WTC11 (cell line): ENCODE data around the gene PLCE1. TPM values are rescaled to one million over a fixed set of nuclear protein-coding genes. Genes with fewer than 3 reads are reported as not detected.

Source experiments
- ATAC-seq: fragments of 200-7000 bp; cut with Tn5 transposase; 2 replicates; pipeline ENCODE4 v1.10.0; 2021; ENCODE audit warnings: mild to moderate bottlenecking, moderate library complexity
- CTCF ChIA-PET: fragments of 300-600 bp; sonication (Branson Sonifier 250); formaldehyde crosslinking; loops from one replicate; lab custom pipeline; 2021; ENCODE audit warnings: antibody characterized with exemption; lab: Charles Lee
- POLR2A ChIA-PET: fragments of 350-600 bp; sonication (Branson Sonifier 250); formaldehyde crosslinking; loops from one replicate; lab custom pipeline; 2021; ENCODE audit warnings: antibody characterized with exemption; lab: Charles Lee
- DNase-seq: peaks from one replicate; pipeline ENCODE4 v3.0.0; 2021; ENCODE audit warnings: low spot score
- H3K27ac Mint-ChIP-seq: 2 replicates; pipeline ENCODE4 v1.8.0; 2021; ENCODE audit warnings: mixed read lengths
- H3K27me3 Mint-ChIP-seq: 2 replicates; pipeline ENCODE4 v1.8.0; 2021; ENCODE audit warnings: low read depth, mild to moderate bottlenecking, moderate library complexity, mixed read lengths
- H3K36me3 Mint-ChIP-seq: 2 replicates; pipeline ENCODE4 v1.8.0; 2021; ENCODE audit warnings: mixed read lengths
- H3K4me1 Mint-ChIP-seq: 2 replicates; pipeline ENCODE4 v1.8.0; 2022; ENCODE audit warnings: mixed read lengths
- H3K4me3 Mint-ChIP-seq: 2 replicates; pipeline ENCODE4 v1.8.0; 2021; ENCODE audit warnings: mild to moderate bottlenecking, moderate library complexity, mixed read lengths
- H3K9me3 Mint-ChIP-seq: 2 replicates; pipeline ENCODE4 v1.8.0; 2021; ENCODE audit warnings: mixed read lengths
- ATF1 ChIP-seq: sonication (generic); formaldehyde crosslinking; IDR thresholded peaks from 2 replicates; pipeline ENCODE4 v1.8.1; 2023; ENCODE audit warnings: mild to moderate bottlenecking, moderate library complexity, missing genetic modification reagents
- ESRRA ChIP-seq: sonication (generic); formaldehyde crosslinking; IDR thresholded peaks from 2 replicates; pipeline ENCODE4 v1.8.1; 2022; ENCODE audit warnings: mild to moderate bottlenecking, missing genetic modification reagents, borderline replicate concordance
- ETV6 ChIP-seq: sonication (generic); formaldehyde crosslinking; IDR thresholded peaks from 2 replicates; pipeline ENCODE4 v1.8.1; 2022; ENCODE audit warnings: mild to moderate bottlenecking, missing genetic modification reagents
- FOXJ3 ChIP-seq: sonication (generic); formaldehyde crosslinking; IDR thresholded peaks from 2 replicates; pipeline ENCODE4 v1.9.0; 2021; ENCODE audit warnings: missing genetic modification reagents, mild to moderate bottlenecking, borderline replicate concordance
- GABPB1 ChIP-seq: sonication (generic); formaldehyde crosslinking; IDR thresholded peaks from 2 replicates; pipeline ENCODE4 v1.8.1; 2023; ENCODE audit warnings: mild to moderate bottlenecking, missing genetic modification reagents
- MXD4 ChIP-seq: fragments of 250-450 bp; sonication (Bioruptor Pico); IDR thresholded peaks from 2 replicates; pipeline ENCODE4 v1.8.0; 2021; ENCODE audit warnings: mild to moderate bottlenecking, moderate library complexity, borderline replicate concordance
- SMAD4 ChIP-seq: sonication (generic); formaldehyde crosslinking; IDR thresholded peaks from 2 replicates; pipeline ENCODE4 v1.8.0; 2022; ENCODE audit warnings: mild to moderate bottlenecking, missing genetic modification reagents
- SP1 ChIP-seq: sonication (generic); formaldehyde crosslinking; conservative IDR thresholded peaks from 2 replicates; pipeline ENCODE4 v1.8.1; 2022; ENCODE audit warnings: missing genetic modification reagents
- ZNF121 ChIP-seq: sonication (generic); formaldehyde crosslinking; IDR thresholded peaks from 2 replicates; pipeline ENCODE4 v1.8.0; 2023; ENCODE audit warnings: missing genetic modification reagents
- ZNF138 ChIP-seq: sonication (generic); formaldehyde crosslinking; conservative IDR thresholded peaks from 2 replicates; pipeline ENCODE4 v1.8.1; 2022; ENCODE audit warnings: mild to moderate bottlenecking, moderate library complexity, missing genetic modification reagents
- total RNA-seq: library from RNA; stranded (reverse); gene quantifications from 3 replicates; pipeline ENCODE4 v1.2.3, GENCODE V29; 2021
- TF ChIP-seq, protein P1 (sequence below): fragments of 250-450 bp; sonication (Bioruptor Pico); IDR thresholded peaks from 2 replicates; pipeline ENCODE4 v2.1.2; 2022; ENCODE audit warnings: mild to moderate bottlenecking, moderate library complexity
- TF ChIP-seq, protein P2 (sequence below): sonication (generic); formaldehyde crosslinking; IDR thresholded peaks from 2 replicates; pipeline ENCODE4 v1.8.1; 2023; ENCODE audit warnings: mild to moderate bottlenecking, missing genetic modification reagents
- TF ChIP-seq, protein P3 (sequence below): sonication (generic); formaldehyde crosslinking; conservative IDR thresholded peaks from 2 replicates; pipeline ENCODE4 v1.8.1; 2022; ENCODE audit warnings: mild to moderate bottlenecking, missing genetic modification reagents
- TF ChIP-seq, protein P4 (sequence below): sonication (generic); formaldehyde crosslinking; IDR thresholded peaks from 2 replicates; pipeline ENCODE4 v1.8.0; 2022; ENCODE audit warnings: mild to moderate bottlenecking, missing genetic modification reagents
- TF ChIP-seq, protein P5 (sequence below): sonication (generic); formaldehyde crosslinking; IDR thresholded peaks from 2 replicates; pipeline ENCODE4 v1.8.1; 2022; ENCODE audit warnings: missing genetic modification reagents, borderline replicate concordance
- TF ChIP-seq, protein P6 (sequence below): sonication (generic); formaldehyde crosslinking; IDR thresholded peaks from 2 replicates; pipeline ENCODE4 v1.8.0; 2022; ENCODE audit warnings: mild to moderate bottlenecking, missing genetic modification reagents
- TF ChIP-seq, protein P7 (sequence below): sonication (generic); formaldehyde crosslinking; IDR thresholded peaks from 2 replicates; pipeline ENCODE4 v1.8.0; 2023; ENCODE audit warnings: missing genetic modification reagents, mild to moderate bottlenecking, borderline replicate concordance

The PLCE1 gene
- total RNA-seq, 1 experiment from 2014 or later: 0.11 TPM

DNA sequence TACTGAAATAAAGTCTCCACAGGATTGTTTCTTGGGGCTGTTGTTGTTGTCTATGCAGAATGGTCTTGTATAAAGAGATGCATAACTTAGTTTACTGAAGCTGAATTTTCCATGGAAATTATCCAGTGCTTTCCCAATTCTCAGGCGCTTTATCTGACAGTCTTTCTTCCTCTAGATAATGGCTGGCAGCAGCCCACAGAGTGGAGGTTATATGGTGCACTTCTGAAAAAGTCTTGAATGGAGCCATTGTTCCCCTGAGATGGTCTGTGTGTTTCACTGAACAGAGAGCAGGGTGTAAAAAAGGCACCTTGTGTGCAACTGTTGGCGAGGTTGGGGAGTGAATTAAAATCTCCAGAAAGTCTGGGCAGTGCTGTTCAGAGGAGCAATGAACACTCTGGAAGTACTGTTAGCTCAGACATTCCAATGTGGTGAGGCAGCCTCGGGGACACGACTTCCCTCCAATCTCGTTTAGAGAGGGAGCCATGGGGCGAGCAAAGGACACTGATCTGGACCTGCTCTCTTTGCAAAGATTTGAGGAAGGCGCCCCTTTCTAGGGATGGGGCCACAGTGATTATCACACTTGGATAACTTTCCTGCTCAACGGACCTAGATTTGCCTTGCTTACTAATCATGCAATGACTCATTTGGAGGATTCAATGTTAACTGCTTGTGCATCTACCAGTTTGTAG, 2.0 kb upstream of the PLCE1 start:
- Mint-ChIP-seq H3K4me1 (peaks cover 16% of the 10 kb centered on the region), H3K4me3 (no peak overlapping the region), H3K27me3 (peaks cover 89% of the 10 kb centered on the region), H3K9me3 (no peaks in the 10 kb centered on the region), H3K27ac (no peak overlapping the region), H3K36me3 (no peaks in the 10 kb centered on the region)
- POLR2A ChIA-PET: no interaction called here
- DNase-seq (peak; percentile 18), ATAC-seq (peak; percentile 17; the same call in 1 of the 2 replicates)
- no peak for TF ChIP-seq MXD4 (CRISPR knock-in tag)
- no peak for TF ChIP-seq SMAD4 (CRISPR knock-in tag)
- no peak for TF ChIP-seq FOXJ3 (CRISPR knock-in tag)
- TF ChIP-seq, protein P1, sequence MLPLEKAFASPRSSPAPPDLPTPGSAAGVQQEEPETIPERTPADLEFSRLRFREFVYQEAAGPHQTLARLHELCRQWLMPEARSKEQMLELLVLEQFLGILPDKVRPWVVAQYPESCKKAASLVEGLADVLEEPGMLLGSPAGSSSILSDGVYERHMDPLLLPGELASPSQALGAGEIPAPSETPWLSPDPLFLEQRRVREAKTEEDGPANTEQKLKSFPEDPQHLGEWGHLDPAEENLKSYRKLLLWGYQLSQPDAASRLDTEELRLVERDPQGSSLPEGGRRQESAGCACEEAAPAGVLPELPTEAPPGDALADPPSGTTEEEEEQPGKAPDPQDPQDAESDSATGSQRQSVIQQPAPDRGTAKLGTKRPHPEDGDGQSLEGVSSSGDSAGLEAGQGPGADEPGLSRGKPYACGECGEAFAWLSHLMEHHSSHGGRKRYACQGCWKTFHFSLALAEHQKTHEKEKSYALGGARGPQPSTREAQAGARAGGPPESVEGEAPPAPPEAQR (CRISPR knock-in tag): no peak
- TF ChIP-seq, protein P2, sequence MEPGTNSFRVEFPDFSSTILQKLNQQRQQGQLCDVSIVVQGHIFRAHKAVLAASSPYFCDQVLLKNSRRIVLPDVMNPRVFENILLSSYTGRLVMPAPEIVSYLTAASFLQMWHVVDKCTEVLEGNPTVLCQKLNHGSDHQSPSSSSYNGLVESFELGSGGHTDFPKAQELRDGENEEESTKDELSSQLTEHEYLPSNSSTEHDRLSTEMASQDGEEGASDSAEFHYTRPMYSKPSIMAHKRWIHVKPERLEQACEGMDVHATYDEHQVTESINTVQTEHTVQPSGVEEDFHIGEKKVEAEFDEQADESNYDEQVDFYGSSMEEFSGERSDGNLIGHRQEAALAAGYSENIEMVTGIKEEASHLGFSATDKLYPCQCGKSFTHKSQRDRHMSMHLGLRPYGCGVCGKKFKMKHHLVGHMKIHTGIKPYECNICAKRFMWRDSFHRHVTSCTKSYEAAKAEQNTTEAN (CRISPR knock-in tag): no peak
- no peak for TF ChIP-seq ZNF121 (CRISPR knock-in tag)
- TF ChIP-seq ZNF138: no peak
- CTCF ChIA-PET: interaction anchor here (0.6 to 1.2 kb wide), 6 partner anchors 10 to 351 kb away, joined by 3 to 5 read pairs (median 4); partner anchors contain the start of gene SLC35G1

DNA sequence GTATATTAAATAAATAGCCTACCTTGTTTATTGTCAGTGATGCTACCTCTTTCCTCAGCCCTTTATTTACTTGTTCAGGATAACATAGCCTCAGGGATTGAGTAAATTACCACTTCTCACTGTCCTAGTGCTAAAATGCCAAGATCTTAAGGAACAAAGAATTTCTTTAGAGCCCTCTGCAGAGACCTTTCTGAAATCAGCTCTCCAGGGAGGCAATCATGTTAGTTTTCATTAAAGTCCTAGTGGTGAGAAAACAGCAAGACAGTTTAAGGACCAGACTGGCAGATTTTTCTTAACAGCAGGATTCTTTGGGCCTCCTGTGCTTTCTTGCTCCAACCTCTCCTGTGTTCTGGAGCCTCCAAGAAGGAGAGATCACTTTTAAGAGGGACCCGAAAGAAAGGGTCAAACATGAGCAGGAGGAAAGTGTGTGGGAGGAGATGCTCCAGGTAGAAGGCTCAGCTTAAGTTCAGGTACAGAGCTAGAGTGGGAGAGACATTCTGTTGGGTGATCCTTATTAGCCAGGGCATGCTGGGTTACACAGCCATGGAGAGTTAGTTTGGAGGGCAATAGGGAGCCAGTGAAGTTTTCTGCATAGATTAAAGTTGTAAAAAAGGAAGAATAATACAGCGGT, 1.2 kb upstream of the PLCE1 start:
- no peak overlapping the region for H3K27ac Mint-ChIP-seq
- TF ChIP-seq, protein P3, sequence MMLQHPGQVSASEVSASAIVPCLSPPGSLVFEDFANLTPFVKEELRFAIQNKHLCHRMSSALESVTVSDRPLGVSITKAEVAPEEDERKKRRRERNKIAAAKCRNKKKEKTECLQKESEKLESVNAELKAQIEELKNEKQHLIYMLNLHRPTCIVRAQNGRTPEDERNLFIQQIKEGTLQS: no peak
- TF ChIP-seq ETV6 (CRISPR knock-in tag) (no peak), GABPB1 (no peak), ATF1 (CRISPR knock-in tag) (no peak), ESRRA (CRISPR knock-in tag) (no peak), SP1 (no peak), ZNF121 (CRISPR knock-in tag) (no peak)
- TF ChIP-seq, protein P4, sequence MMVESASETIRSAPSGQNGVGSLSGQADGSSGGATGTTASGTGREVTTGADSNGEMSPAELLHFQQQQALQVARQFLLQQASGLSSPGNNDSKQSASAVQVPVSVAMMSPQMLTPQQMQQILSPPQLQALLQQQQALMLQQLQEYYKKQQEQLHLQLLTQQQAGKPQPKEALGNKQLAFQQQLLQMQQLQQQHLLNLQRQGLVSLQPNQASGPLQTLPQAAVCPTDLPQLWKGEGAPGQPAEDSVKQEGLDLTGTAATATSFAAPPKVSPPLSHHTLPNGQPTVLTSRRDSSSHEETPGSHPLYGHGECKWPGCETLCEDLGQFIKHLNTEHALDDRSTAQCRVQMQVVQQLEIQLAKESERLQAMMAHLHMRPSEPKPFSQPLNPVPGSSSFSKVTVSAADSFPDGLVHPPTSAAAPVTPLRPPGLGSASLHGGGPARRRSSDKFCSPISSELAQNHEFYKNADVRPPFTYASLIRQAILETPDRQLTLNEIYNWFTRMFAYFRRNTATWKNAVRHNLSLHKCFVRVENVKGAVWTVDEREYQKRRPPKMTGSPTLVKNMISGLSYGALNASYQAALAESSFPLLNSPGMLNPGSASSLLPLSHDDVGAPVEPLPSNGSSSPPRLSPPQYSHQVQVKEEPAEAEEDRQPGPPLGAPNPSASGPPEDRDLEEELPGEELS (CRISPR knock-in tag): no peak
- TF ChIP-seq, protein P5, sequence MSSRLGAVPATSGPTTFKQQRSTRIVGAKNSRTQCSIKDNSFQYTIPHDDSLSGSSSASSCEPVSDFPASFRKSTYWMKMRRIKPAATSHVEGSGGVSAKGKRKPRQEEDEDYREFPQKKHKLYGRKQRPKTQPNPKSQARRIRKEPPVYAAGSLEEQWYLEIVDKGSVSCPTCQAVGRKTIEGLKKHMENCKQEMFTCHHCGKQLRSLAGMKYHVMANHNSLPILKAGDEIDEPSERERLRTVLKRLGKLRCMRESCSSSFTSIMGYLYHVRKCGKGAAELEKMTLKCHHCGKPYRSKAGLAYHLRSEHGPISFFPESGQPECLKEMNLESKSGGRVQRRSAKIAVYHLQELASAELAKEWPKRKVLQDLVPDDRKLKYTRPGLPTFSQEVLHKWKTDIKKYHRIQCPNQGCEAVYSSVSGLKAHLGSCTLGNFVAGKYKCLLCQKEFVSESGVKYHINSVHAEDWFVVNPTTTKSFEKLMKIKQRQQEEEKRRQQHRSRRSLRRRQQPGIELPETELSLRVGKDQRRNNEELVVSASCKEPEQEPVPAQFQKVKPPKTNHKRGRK (CRISPR knock-in tag): no peak
- TF ChIP-seq, protein P2 (CRISPR knock-in tag): no peak
- TF ChIP-seq, protein P6, sequence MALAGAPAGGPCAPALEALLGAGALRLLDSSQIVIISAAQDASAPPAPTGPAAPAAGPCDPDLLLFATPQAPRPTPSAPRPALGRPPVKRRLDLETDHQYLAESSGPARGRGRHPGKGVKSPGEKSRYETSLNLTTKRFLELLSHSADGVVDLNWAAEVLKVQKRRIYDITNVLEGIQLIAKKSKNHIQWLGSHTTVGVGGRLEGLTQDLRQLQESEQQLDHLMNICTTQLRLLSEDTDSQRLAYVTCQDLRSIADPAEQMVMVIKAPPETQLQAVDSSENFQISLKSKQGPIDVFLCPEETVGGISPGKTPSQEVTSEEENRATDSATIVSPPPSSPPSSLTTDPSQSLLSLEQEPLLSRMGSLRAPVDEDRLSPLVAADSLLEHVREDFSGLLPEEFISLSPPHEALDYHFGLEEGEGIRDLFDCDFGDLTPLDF (CRISPR knock-in tag): no peak
- TF ChIP-seq, protein P7, sequence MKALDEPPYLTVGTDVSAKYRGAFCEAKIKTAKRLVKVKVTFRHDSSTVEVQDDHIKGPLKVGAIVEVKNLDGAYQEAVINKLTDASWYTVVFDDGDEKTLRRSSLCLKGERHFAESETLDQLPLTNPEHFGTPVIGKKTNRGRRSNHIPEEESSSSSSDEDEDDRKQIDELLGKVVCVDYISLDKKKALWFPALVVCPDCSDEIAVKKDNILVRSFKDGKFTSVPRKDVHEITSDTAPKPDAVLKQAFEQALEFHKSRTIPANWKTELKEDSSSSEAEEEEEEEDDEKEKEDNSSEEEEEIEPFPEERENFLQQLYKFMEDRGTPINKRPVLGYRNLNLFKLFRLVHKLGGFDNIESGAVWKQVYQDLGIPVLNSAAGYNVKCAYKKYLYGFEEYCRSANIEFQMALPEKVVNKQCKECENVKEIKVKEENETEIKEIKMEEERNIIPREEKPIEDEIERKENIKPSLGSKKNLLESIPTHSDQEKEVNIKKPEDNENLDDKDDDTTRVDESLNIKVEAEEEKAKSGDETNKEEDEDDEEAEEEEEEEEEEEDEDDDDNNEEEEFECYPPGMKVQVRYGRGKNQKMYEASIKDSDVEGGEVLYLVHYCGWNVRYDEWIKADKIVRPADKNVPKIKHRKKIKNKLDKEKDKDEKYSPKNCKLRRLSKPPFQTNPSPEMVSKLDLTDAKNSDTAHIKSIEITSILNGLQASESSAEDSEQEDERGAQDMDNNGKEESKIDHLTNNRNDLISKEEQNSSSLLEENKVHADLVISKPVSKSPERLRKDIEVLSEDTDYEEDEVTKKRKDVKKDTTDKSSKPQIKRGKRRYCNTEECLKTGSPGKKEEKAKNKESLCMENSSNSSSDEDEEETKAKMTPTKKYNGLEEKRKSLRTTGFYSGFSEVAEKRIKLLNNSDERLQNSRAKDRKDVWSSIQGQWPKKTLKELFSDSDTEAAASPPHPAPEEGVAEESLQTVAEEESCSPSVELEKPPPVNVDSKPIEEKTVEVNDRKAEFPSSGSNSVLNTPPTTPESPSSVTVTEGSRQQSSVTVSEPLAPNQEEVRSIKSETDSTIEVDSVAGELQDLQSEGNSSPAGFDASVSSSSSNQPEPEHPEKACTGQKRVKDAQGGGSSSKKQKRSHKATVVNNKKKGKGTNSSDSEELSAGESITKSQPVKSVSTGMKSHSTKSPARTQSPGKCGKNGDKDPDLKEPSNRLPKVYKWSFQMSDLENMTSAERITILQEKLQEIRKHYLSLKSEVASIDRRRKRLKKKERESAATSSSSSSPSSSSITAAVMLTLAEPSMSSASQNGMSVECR (CRISPR knock-in tag): no peak
- TF ChIP-seq, all 79 proteins: peak for 0
- ChIA-PET CTCF (interaction anchor here (0.7 to 1.2 kb wide), 5 partner anchors 9 to 99 kb away, joined by 3 to 5 read pairs (median 3); partner anchors contain the start of gene SLC35G1), POLR2A (no interaction called here)
- H3K4me1 Mint-ChIP-seq: peaks cover 16% of the 10 kb centered on the region
- peak overlapping the region; percentile 75 for H3K4me3 Mint-ChIP-seq
- H3K27me3 Mint-ChIP-seq: peaks cover 88% of the 10 kb centered on the region
- H3K36me3 Mint-ChIP-seq: no peaks in the 10 kb centered on the region
- ATAC-seq: no peak
- no peak for DNase-seq
- no peaks in the 10 kb centered on the region for H3K9me3 Mint-ChIP-seq
